H1 (cell line): ENCODE measurements around the gene TNFAIP1. TPM values are rescaled to one million over a fixed set of nuclear protein-coding genes. Genes with fewer than 3 reads are reported as not detected.
A peak's percentile ranks its signal among the peaks of the same experiment; 100 is the strongest.

Experiments used
- CTCF ChIA-PET: fragments of 300-600 bp; sonication (Branson Sonifier 250); formaldehyde crosslinking; loops from one replicate; lab custom pipeline; 2021; ENCODE audit not compliant: partially characterized antibody; lab: Charles Lee
- POLR2A ChIA-PET: fragments of 300-600 bp; sonication (Branson Sonifier 250); formaldehyde crosslinking; loops from one replicate; lab custom pipeline; 2021; ENCODE audit warnings: inconsistent platforms; ENCODE audit not compliant: partially characterized antibody; lab: Charles Lee
- DNase-seq, 2 experiments: peaks; one replicate each; pipeline versions ENCODE4 v3.0.0 to v3.0.0-alpha.2; 2010 to 2022; ENCODE audit warnings: low spot score in 2 of 2, low read depth in 1 of 2, mixed read lengths in 1 of 2
- FAIRE-seq: peaks from 2 replicates; lab custom pipeline; 2011; peaks lifted over from hg19 to GRCh38; lab: Jason Lieb, UNC
- H2AFZ ChIP-seq: 2 replicates; pipeline ENCODE4 v1.8.1; 2012; ENCODE audit warnings: low read length, inconsistent platforms
- H2AK5ac ChIP-seq: 2 replicates; pipeline ENCODE4 v1.6.1; 2013; ENCODE audit warnings: low read depth, low read length
- H2BK120ac ChIP-seq: replicated peaks from 2 replicates; pipeline ENCODE3; 2013; ENCODE audit warnings: low read depth, low read length, inconsistent platforms
- H2BK12ac ChIP-seq: 2 replicates; pipeline ENCODE4 v1.6.1; 2013; ENCODE audit warnings: low read depth, low read length
- H2BK15ac ChIP-seq: 2 replicates; pipeline ENCODE4 v1.6.1; 2013; ENCODE audit warnings: low read length
- H2BK20ac ChIP-seq: 2 replicates; pipeline ENCODE4 v1.6.1; 2013; ENCODE audit warnings: low read length
- H2BK5ac ChIP-seq: 2 replicates; pipeline ENCODE4 v1.6.1; 2013; ENCODE audit warnings: low read depth, low read length
- H3K14ac ChIP-seq: 2 replicates; pipeline ENCODE4 v1.6.1; 2013; ENCODE audit warnings: inconsistent platforms; ENCODE audit not compliant: insufficient read length
- H3K18ac ChIP-seq: 2 replicates; pipeline ENCODE4 v1.6.1; 2013; ENCODE audit warnings: low read length; ENCODE audit errors: extremely low read depth
- H3K23ac ChIP-seq: 2 replicates; pipeline ENCODE4 v1.6.1; 2013; ENCODE audit warnings: inconsistent platforms; ENCODE audit not compliant: insufficient read length
- H3K23me2 ChIP-seq: 2 replicates; pipeline ENCODE4 v1.6.1; 2013; ENCODE audit warnings: low read depth, low read length
- H3K27ac ChIP-seq: 2 replicates; pipeline ENCODE4 v1.6.1; 2011; ENCODE audit warnings: low read depth, low read length, inconsistent platforms
- H3K27me3 ChIP-seq, 4 experiments: replicated peaks in 1 of 4; 1 replicate in 1 of 4; 2 replicates in 3 of 4; pipeline versions ENCODE4 v1.6.1 to v1.8.1; 2011 to 2013; ENCODE audit warnings: low read length in 3 of 4, mild to moderate bottlenecking in 3 of 4, inconsistent platforms in 2 of 4, mixed read lengths in 2 of 4, moderate library complexity in 1 of 4; ENCODE audit not compliant: control insufficient read depth in 3 of 4, insufficient read depth in 3 of 4; ENCODE audit errors: extremely low read depth in 1 of 4
- H3K36me3 ChIP-seq, 4 experiments: 2 replicates each; pipeline versions ENCODE4 v1.6.1 to v1.8.1; 2011 to 2013; ENCODE audit warnings: mild to moderate bottlenecking in 4 of 4, low read length in 3 of 4, moderate library complexity in 2 of 4, control low read depth in 1 of 4, inconsistent platforms in 1 of 4; ENCODE audit not compliant: insufficient read depth in 4 of 4, control insufficient read depth in 2 of 4
- H3K4ac ChIP-seq: replicated peaks from 2 replicates; pipeline ENCODE3; 2013; ENCODE audit warnings: low read length, low read depth, mixed read lengths, inconsistent platforms; ENCODE audit not compliant: insufficient read length
- H3K4me1 ChIP-seq, 4 experiments: replicated peaks in 1 of 4; 1 replicate in 1 of 4; 2 replicates in 3 of 4; pipeline versions ENCODE4 v1.6.1 to v1.8.1; 2011 to 2013; ENCODE audit warnings: low read length in 3 of 4, inconsistent platforms in 2 of 4, mixed read lengths in 1 of 4; ENCODE audit not compliant: insufficient read depth in 4 of 4, control insufficient read depth in 3 of 4
- H3K4me2 ChIP-seq, 2 experiments: 2 replicates each; pipeline versions ENCODE4 v1.6.1 to v1.8.1; 2011 to 2013; ENCODE audit warnings: low read depth in 2 of 2, low read length in 2 of 2, control low read depth in 1 of 2, inconsistent platforms in 1 of 2, mild to moderate bottlenecking in 1 of 2; ENCODE audit not compliant: insufficient read depth in 1 of 2
- H3K4me3 ChIP-seq, 4 experiments: fragments of 200-600, 300-600 bp in 1 of 4; sonication (generic), shearing (Covaris generic), sonication (Bioruptor Twin) in 1 of 4; 2 replicates each; pipeline versions ENCODE4 v1.5.1 to v1.8.1; 2011 to 2016; ENCODE audit warnings: low read length in 4 of 4, low read depth in 3 of 4, control low read depth in 2 of 4, inconsistent platforms in 2 of 4, mild to moderate bottlenecking in 2 of 4, mixed read lengths in 1 of 4, moderate library complexity in 1 of 4; ENCODE audit not compliant: insufficient read depth in 2 of 4; ENCODE audit errors: extremely low read depth in 1 of 4
- H3K56ac ChIP-seq: replicated peaks from 2 replicates; pipeline ENCODE3; 2013; ENCODE audit warnings: low read depth, mild to moderate bottlenecking, mixed read lengths, low read length, inconsistent platforms; ENCODE audit not compliant: insufficient read length
- H3K79me1 ChIP-seq: 2 replicates; pipeline ENCODE4 v1.6.1; 2013; ENCODE audit warnings: low read depth, low read length, control low read depth
- H3K79me2 ChIP-seq, 2 experiments: 2 replicates each; pipeline versions ENCODE4 v1.6.1 to v1.8.1; 2012 to 2013; ENCODE audit warnings: low read length in 2 of 2, mild to moderate bottlenecking in 2 of 2, inconsistent platforms in 1 of 2; ENCODE audit not compliant: insufficient read depth in 2 of 2, control insufficient read depth in 1 of 2
- H3K9ac ChIP-seq, 4 experiments: replicated peaks in 1 of 4; 1 replicate in 1 of 4; 2 replicates in 3 of 4; pipeline versions ENCODE4 v1.6.1 to v1.8.1; 2011 to 2013; ENCODE audit warnings: low read depth in 3 of 4, low read length in 3 of 4, control low read depth in 2 of 4, mild to moderate bottlenecking in 2 of 4, moderate library complexity in 2 of 4, inconsistent platforms in 1 of 4; ENCODE audit errors: extremely low read depth in 1 of 4
- H3K9me3 ChIP-seq, 2 experiments: 2 replicates each; pipeline versions ENCODE4 v1.6.1 to v1.8.1; 2012 to 2013; ENCODE audit warnings: mild to moderate bottlenecking in 2 of 2, moderate library complexity in 2 of 2, control low read depth in 1 of 2, inconsistent platforms in 1 of 2, low read depth in 1 of 2, low read length in 1 of 2, mixed read lengths in 1 of 2; ENCODE audit not compliant: insufficient read depth in 2 of 2
- H4K20me1 ChIP-seq, 2 experiments: replicated peaks in 1 of 2; 2 replicates each; pipeline versions ENCODE3 to v1.8.1; 2011 to 2013; ENCODE audit warnings: inconsistent platforms in 2 of 2, low read length in 2 of 2, mild to moderate bottlenecking in 1 of 2; ENCODE audit not compliant: insufficient read depth in 2 of 2, control insufficient read depth in 1 of 2
- H4K5ac ChIP-seq: 2 replicates; pipeline ENCODE4 v1.6.1; 2013; ENCODE audit warnings: low read length, low read depth, mixed read lengths, inconsistent platforms; ENCODE audit not compliant: insufficient read length
- H4K8ac ChIP-seq: 2 replicates; pipeline ENCODE4 v1.8.0; 2013; ENCODE audit warnings: mild to moderate bottlenecking, moderate library complexity, low read length, inconsistent platforms; ENCODE audit not compliant: insufficient read depth; ENCODE audit errors: extremely low read depth
- H4K91ac ChIP-seq: replicated peaks from 2 replicates; pipeline ENCODE3; 2013; ENCODE audit warnings: low read length, mixed read lengths, inconsistent platforms; ENCODE audit not compliant: insufficient read length
- CBX5 ChIP-seq: fragments of 300-800, 300-1000 bp; sonication (generic); IDR thresholded peaks from 2 replicates; pipeline ENCODE4 v1.7.1; 2016; ENCODE audit warnings: antibody characterized with exemption, low read length, low read depth
- NANOG ChIP-seq: IDR thresholded peaks from 2 replicates; pipeline ENCODE4 v1.6.1; 2011; ENCODE audit warnings: low read length, low read depth, mild to moderate bottlenecking, inconsistent platforms; ENCODE audit not compliant: insufficient read depth, poor library complexity, severe bottlenecking
- TCF12 ChIP-seq: IDR thresholded peaks from 2 replicates; pipeline ENCODE4 v1.6.1; 2011; ENCODE audit warnings: low read depth, mild to moderate bottlenecking, low read length
- WGBS, 2 experiments: shearing (Covaris generic) in 1 of 2; methylation state at CpG; one replicate each; pipeline versions ENCODE4 v1.1.6 to v1.1.7; 2013 to 2015; ENCODE audit warnings: low lambda C conversion rate in 2 of 2, mixed read lengths in 2 of 2, inconsistent platforms in 1 of 2, low coverage in 1 of 2, missing lambda C conversion rate in 1 of 2; ENCODE audit not compliant: insufficient replicate concordance in 2 of 2, insufficient coverage in 1 of 2, insufficient read length in 1 of 2; ENCODE audit errors: extremely low coverage in 1 of 2, missing lambda C conversion rate in 1 of 2; 5-methylcytosine and 5-hydroxymethylcytosine counted together
- polyA plus RNA-seq, 7 experiments: library from polyadenylated mRNA; depleted of rRNA in 3 of 7; stranded (reverse) in 5 of 7; unstranded in 2 of 7; fragments of >200 nt in 5 of 7; fragments of 200-250 nt in 2 of 7; gene quantifications; 1 replicate in 5 of 7; 2 replicates in 1 of 7; 4 replicates in 1 of 7; pipeline versions ENCODE4 v1.2.1 to v1.2.3, GENCODE V29; 2011 to 2013; ENCODE audit warnings: missing spikeins in 2 of 7, mixed read lengths in 2 of 7
- total RNA-seq: library from RNA; stranded (reverse); fragmentation: NEBNext Ultra II Directional; extraction: Animal tissue kit (Norgen Biotek cat#: 25700); gene quantifications from 2 replicates; pipeline ENCODE4 v1.2.1, GENCODE V29; 2021

TNFAIP1 gene
- total and polyA plus RNA-seq, 2 of the 8 experiments (the other 6 are each of a cell fraction or from before 2014, with no cell fraction given) = 16.9 to 19.5 TPM

- H3K4me2 ChIP-seq = peak overlapping the region; percentile 81 to 99
- 64% methylated on average over 8 of the region's 8 CpGs; no CpG with 5 or more reads in 1 of the 2 experiments for WGBS, 2 experiments
- peaks cover 3 to 15% of the 10 kb centered on the region in 2 experiments for H4K20me1 ChIP-seq
- H3K27me3 ChIP-seq = peaks cover 0 to 3% (median 0%) of the 10 kb centered on the region in 4 experiments; a peak in 1 of 7 replicates
- no peak overlapping the region for H3K14ac ChIP-seq
- DNase-seq (no peak), FAIRE-seq (no peak)
- no peak overlapping the region for H4K8ac ChIP-seq
- no peak overlapping the region for H2BK15ac ChIP-seq
- H3K27ac ChIP-seq = no peak overlapping the region
- H3K9me3 ChIP-seq = no peaks in the 10 kb centered on the region
- peaks cover 0 to 5% (median 1%) of the 10 kb centered on the region in 4 experiments; a peak in 4 of 8 replicates for H3K36me3 ChIP-seq
- H3K79me2 ChIP-seq = peaks cover 40 to 64% of the 10 kb centered on the region in 2 experiments
- peak overlapping the region in 2 of 4 experiments; percentile 1 to 85; a peak in 4 of 7 replicates for H3K9ac ChIP-seq
- no peak overlapping the region for H2BK20ac ChIP-seq
- no peak overlapping the region for H4K91ac ChIP-seq
- H2AFZ ChIP-seq = no peak overlapping the region
- no peak overlapping the region for H2BK120ac ChIP-seq
- H3K56ac ChIP-seq = no peak overlapping the region
- TF ChIP-seq TCF12 = no peak
- TF ChIP-seq CBX5 = no peak
- TF ChIP-seq NANOG = no peak
- peaks cover 7 to 26% (median 13%) of the 10 kb centered on the region in 4 experiments for H3K4me1 ChIP-seq
- no peak overlapping the region for H3K18ac ChIP-seq
- H3K23ac ChIP-seq = no peak overlapping the region
- H3K4me3 ChIP-seq = peak overlapping the region; percentile 63 to 90 (median 70); a peak in 7 of 8 replicates
- peaks cover 11% of the 10 kb centered on the region for H3K23me2 ChIP-seq
- POLR2A ChIA-PET = interaction anchor here (0.6 to 4.1 kb wide), 11 partner anchors 8 to 515 kb away, joined by 3 to 30 read pairs (median 5); partner anchors contain the start of genes IFT20 and TNFAIP1
- CTCF ChIA-PET = interaction anchor here (1.1 to 1.9 kb wide), 6 partner anchors 9 to 95 kb away, joined by 3 to 7 read pairs (median 4); partner anchors contain the start of genes IFT20 and TNFAIP1
- H2BK5ac ChIP-seq = no peak overlapping the region
- no peak overlapping the region for H2BK12ac ChIP-seq
- no peaks in the 10 kb centered on the region for H3K79me1 ChIP-seq
- H4K5ac ChIP-seq = no peak overlapping the region
- no peak overlapping the region for H3K4ac ChIP-seq
- H2AK5ac ChIP-seq = no peak overlapping the region
These were observed 15.1 kb upstream of the TNFAIP1 start for GRCh38 chr17:28320215-28321061.
